Measurements from ENCODE around the gene LACC1.

The LACC1 gene

DNA sequence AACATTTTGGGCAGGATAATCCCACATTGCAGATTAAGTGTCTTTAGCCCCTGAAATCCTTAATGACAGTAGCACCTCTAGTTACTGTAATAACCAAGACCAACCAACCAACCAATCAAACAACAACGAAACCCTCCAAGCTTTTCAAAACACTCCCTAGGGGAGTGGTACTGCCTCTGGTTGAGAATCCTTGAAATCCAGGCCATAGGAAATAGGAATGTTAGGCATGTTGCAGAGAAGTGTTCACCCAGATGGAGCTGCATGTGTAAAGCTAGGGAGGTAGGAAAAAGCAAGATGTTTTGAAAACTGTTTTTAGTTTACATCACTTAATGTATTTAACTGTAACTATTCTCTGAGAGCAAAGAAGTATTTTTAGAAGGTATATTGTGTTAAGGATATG is 4.5 kb downstream of the LACC1 start:
- Histone ChIP-seq H3K27ac (ENCODE audit: low read depth, low read length) (no peak overlapping the region), H3K9me3 (ENCODE audit: control insufficient read depth, insufficient read depth, low read length) (peaks cover 3% of the 10 kb centered on the region; the same call in 1 of the 2 replicates), H3K36me3 (ENCODE audit: control insufficient read depth, low read length) (peaks cover 70% of the 10 kb centered on the region), H3K4me2 (ENCODE audit: low read length) (no peak overlapping the region), H3F3A (ENCODE audit: control insufficient read depth, insufficient read depth) (no peaks in the 10 kb centered on the region), H4K20me1 (ENCODE audit: control insufficient read depth, insufficient read depth, low read depth, low read length) (no peaks in the 10 kb centered on the region), H3K79me2 (ENCODE audit: control insufficient read depth, low read length) (peaks cover 42% of the 10 kb centered on the region), H3K4me1 (ENCODE audit: control insufficient read depth, low read length) (peaks cover 44% of the 10 kb centered on the region), H3K4me3 (ENCODE audit: low read length) (no peak overlapping the region), H3K27me3 (ENCODE audit: control insufficient read depth, low read length) (no peaks in the 10 kb centered on the region), H3K9me2 (replicated peaks; ENCODE audit: control insufficient read depth, low read length) (no peaks in the 10 kb centered on the region)
- no peak for TF ChIP-seq EZH2phosphoT487 (IDR thresholded peaks at IDR 0.05; ENCODE audit: borderline replicate concordance, low read length)
- TF ChIP-seq, protein P1, sequence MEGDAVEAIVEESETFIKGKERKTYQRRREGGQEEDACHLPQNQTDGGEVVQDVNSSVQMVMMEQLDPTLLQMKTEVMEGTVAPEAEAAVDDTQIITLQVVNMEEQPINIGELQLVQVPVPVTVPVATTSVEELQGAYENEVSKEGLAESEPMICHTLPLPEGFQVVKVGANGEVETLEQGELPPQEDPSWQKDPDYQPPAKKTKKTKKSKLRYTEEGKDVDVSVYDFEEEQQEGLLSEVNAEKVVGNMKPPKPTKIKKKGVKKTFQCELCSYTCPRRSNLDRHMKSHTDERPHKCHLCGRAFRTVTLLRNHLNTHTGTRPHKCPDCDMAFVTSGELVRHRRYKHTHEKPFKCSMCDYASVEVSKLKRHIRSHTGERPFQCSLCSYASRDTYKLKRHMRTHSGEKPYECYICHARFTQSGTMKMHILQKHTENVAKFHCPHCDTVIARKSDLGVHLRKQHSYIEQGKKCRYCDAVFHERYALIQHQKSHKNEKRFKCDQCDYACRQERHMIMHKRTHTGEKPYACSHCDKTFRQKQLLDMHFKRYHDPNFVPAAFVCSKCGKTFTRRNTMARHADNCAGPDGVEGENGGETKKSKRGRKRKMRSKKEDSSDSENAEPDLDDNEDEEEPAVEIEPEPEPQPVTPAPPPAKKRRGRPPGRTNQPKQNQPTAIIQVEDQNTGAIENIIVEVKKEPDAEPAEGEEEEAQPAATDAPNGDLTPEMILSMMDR (IDR thresholded peaks at IDR 0.05; ENCODE audit: low read depth, low read length, poor library complexity, severe bottlenecking): no peak

DNA sequence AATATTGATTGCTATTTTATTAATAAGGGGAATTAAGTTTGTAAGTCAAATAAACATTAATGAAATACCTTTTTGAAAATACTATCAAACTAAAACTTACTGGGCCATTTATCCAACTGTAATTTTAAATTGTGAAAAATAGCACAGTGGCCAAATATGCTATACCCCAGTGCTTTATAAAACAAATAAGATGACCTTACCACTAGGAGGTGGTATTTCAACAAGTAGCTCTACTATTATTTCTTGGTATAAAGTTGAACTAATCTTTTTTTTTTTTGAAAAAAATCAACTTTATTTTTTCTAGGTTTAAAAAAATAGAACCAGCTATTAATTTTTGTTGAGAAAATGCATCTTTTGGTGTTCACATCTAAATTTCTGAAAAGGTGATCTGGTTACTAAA is 14.7 kb downstream of the LACC1 start:
- TF ChIP-seq, protein P1 (IDR thresholded peaks at IDR 0.05; ENCODE audit: low read depth, low read length, poor library complexity, severe bottlenecking): peak; percentile 36
- no peak for TF ChIP-seq EZH2phosphoT487 (IDR thresholded peaks at IDR 0.05; ENCODE audit: borderline replicate concordance, low read length)
- no peak overlapping the region for H3K27ac ChIP-seq (ENCODE audit: low read depth, low read length)
- no peaks in the 10 kb centered on the region for H4K20me1 ChIP-seq (ENCODE audit: control insufficient read depth, insufficient read depth, low read depth, low read length)
- no peaks in the 10 kb centered on the region for H3K9me2 ChIP-seq (replicated peaks; ENCODE audit: control insufficient read depth, low read length)
- peaks cover 2% of the 10 kb centered on the region; the same call in 1 of the 2 replicates for H3F3A ChIP-seq (ENCODE audit: control insufficient read depth, insufficient read depth)
- H3K27me3 ChIP-seq (ENCODE audit: control insufficient read depth, low read length): no peaks in the 10 kb centered on the region
- peaks cover 51% of the 10 kb centered on the region for H3K36me3 ChIP-seq (ENCODE audit: control insufficient read depth, low read length)
- no peaks in the 10 kb centered on the region for H3K4me1 ChIP-seq (ENCODE audit: control insufficient read depth, low read length)
- no peak overlapping the region for H3K4me2 ChIP-seq (ENCODE audit: low read length)
- H3K9me3 ChIP-seq (ENCODE audit: control insufficient read depth, insufficient read depth, low read length): no peaks in the 10 kb centered on the region
- no peak overlapping the region for H3K4me3 ChIP-seq (ENCODE audit: low read length)
- H3K79me2 ChIP-seq (ENCODE audit: control insufficient read depth, low read length): no peaks in the 10 kb centered on the region

DNA sequence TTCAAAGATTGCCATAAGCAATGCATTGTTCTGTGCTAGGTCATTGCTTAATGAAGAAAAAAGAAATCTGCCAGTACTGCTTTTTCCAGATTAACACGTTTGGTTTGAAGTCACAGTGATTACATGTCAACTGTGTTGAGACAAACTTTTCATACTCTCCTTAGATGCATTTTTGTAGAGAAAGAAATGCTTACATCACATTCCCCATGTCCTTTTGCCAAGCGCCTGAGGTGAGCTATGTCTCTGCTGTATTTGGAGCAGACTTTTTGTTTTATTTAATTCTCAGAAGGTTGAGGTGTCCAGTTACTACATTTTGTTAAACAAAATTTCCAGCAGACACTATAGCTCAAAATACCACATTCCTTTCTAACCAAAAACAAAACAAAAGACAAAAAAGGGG is 16.2 kb downstream of the LACC1 start:
- Histone ChIP-seq H4K20me1 (ENCODE audit: control insufficient read depth, insufficient read depth, low read depth, low read length) (no peaks in the 10 kb centered on the region), H3K4me3 (ENCODE audit: low read length) (no peak overlapping the region), H3F3A (ENCODE audit: control insufficient read depth, insufficient read depth) (peaks cover 2% of the 10 kb centered on the region; the same call in 1 of the 2 replicates), H3K36me3 (ENCODE audit: control insufficient read depth, low read length) (peaks cover 36% of the 10 kb centered on the region), H3K9me2 (replicated peaks; ENCODE audit: control insufficient read depth, low read length) (no peaks in the 10 kb centered on the region), H3K9me3 (ENCODE audit: control insufficient read depth, insufficient read depth, low read length) (no peaks in the 10 kb centered on the region), H3K27me3 (ENCODE audit: control insufficient read depth, low read length) (no peaks in the 10 kb centered on the region), H3K4me2 (ENCODE audit: low read length) (no peak overlapping the region), H3K27ac (ENCODE audit: low read depth, low read length) (no peak overlapping the region), H3K79me2 (ENCODE audit: control insufficient read depth, low read length) (no peaks in the 10 kb centered on the region), H3K4me1 (ENCODE audit: control insufficient read depth, low read length) (no peaks in the 10 kb centered on the region)
- TF ChIP-seq EZH2phosphoT487 (IDR thresholded peaks at IDR 0.05; ENCODE audit: borderline replicate concordance, low read length): no peak
- TF ChIP-seq, protein P1 (IDR thresholded peaks at IDR 0.05; ENCODE audit: low read depth, low read length, poor library complexity, severe bottlenecking): no peak
